Chondrocyte (in vitro differentiated cells): ENCODE results near the gene DPP8. TPM values are rescaled to one million over a fixed set of nuclear protein-coding genes. Genes with fewer than 3 reads are reported as not detected.
"Not testable (repeated sequence)": the region's sequence is repeated elsewhere in the genome, so short reads cannot be mapped to it uniquely, and the experiment has no call there.

Experiments
- DNase-seq: peaks from one replicate; pipeline ENCODE4 v3.0.0; 2021; ENCODE audit warnings: mixed read lengths, low spot score
- H3K27ac Mint-ChIP-seq: one replicate; pipeline ENCODE4 v1.8.0; 2021; ENCODE audit warnings: mild to moderate bottlenecking, moderate library complexity, mixed read lengths; ENCODE audit not compliant: unreplicated experiment
- H3K27me3 Mint-ChIP-seq: 2 replicates; pipeline ENCODE4 v1.8.0; 2021; ENCODE audit warnings: low read depth, mixed read lengths
- H3K36me3 Mint-ChIP-seq: 2 replicates; pipeline ENCODE4 v1.8.0; 2021; ENCODE audit warnings: low read depth, mixed read lengths
- H3K4me1 Mint-ChIP-seq: 2 replicates; pipeline ENCODE4 v1.8.0; 2021; ENCODE audit warnings: low read depth, mild to moderate bottlenecking, mixed read lengths
- H3K4me3 Mint-ChIP-seq: one replicate; pipeline ENCODE4 v1.8.0; 2021; ENCODE audit warnings: mild to moderate bottlenecking, moderate library complexity, mixed read lengths; ENCODE audit not compliant: unreplicated experiment
- H3K9me3 Mint-ChIP-seq: 2 replicates; pipeline ENCODE4 v1.8.0; 2021; ENCODE audit warnings: low read depth, mixed read lengths
- CTCF ChIP-seq: fragments of 200-600 bp; sonication (generic); IDR thresholded peaks from 2 replicates; pipeline ENCODE4 v1.5.0; 2021; ENCODE audit warnings: antibody characterized with exemption, mild to moderate bottlenecking, moderate library complexity
- total RNA-seq: library from RNA; stranded (reverse); gene quantifications from 3 replicates; pipeline ENCODE4 v1.2.1, GENCODE V29; 2021

Gene DPP8
- total RNA-seq, 1 donor from 2014 or later, result 31.3 TPM

DNA sequence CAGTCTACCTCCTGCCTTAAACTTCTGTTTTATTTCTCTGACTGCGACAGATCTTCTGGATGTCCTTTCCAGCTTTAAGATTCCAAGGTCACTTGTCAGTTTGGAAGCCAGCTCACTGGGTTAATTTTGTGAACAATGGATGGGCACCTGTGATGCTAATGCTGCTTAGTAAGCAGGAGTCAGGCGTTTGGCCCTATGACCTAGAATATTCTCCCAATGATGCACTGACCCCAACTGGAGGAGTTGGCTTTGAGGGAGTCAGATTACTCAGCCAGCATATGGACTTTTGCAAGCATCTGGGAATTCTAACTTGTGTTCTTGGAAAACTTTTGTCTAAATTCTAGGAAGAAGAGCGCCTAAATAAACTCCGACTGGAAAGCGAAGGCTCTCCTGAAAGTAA, 40.8 kb upstream of the DPP8 start:
- H3K4me1 Mint-ChIP-seq, result no peaks in the 10 kb centered on the region
- H3K27me3 Mint-ChIP-seq, result no peaks in the 10 kb centered on the region
- no peak overlapping the region for H3K4me3 Mint-ChIP-seq
- no peak for TF ChIP-seq CTCF
- no peak for DNase-seq
- peaks cover 39% of the 10 kb centered on the region for H3K36me3 Mint-ChIP-seq
- no peaks in the 10 kb centered on the region for H3K9me3 Mint-ChIP-seq
- no peak overlapping the region for H3K27ac Mint-ChIP-seq

DNA sequence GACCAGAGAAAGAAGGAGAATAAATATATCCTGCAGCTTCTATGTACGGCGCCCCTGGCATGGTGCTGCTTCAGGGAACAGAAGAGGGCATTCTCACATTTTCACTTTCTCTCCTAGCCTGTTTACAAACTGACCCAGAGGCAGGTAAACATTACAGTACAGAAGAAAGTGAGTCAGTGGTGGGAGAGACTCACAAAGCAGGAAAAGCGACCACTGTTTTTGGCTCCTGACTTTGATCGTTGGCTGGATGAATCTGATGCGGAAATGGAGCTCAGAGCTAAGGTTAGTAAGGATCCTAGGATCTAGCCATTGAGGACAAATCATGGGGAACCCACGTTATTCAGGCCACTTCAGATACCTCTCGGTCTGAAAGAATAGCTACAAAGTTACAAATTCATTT, 39.1 kb upstream of the DPP8 start:
- H3K9me3 Mint-ChIP-seq, result no peaks in the 10 kb centered on the region
- no peak overlapping the region for H3K27ac Mint-ChIP-seq
- no peaks in the 10 kb centered on the region for H3K27me3 Mint-ChIP-seq
- H3K36me3 Mint-ChIP-seq, result peaks cover 30% of the 10 kb centered on the region
- H3K4me3 Mint-ChIP-seq, result no peak overlapping the region
- no peak for TF ChIP-seq CTCF
- DNase-seq, result no peak
- H3K4me1 Mint-ChIP-seq, result no peaks in the 10 kb centered on the region

DNA sequence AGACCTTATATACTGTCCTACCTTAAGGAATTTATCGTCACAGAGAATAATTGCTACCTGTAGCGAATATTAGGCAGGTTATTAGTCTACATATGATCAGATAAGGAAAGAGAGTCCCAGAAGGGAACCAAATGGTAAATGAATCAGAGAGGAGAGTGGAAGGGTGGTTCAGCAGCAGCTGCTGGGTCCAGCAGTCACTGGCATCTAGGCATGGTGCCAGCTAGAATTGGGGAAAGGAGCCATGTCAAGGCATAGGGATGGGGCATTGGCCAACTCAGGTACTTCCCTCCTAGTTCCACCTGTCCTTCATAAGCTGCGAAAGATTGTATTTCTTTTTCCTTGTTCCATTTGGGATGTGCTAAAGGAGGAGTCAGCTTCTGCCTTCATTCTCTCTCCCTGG, 36.2 kb upstream of the DPP8 start:
- Mint-ChIP-seq H3K27me3 (no peaks in the 10 kb centered on the region), H3K4me1 (peaks cover 17% of the 10 kb centered on the region), H3K4me3 (no peak overlapping the region), H3K36me3 (peaks cover 22% of the 10 kb centered on the region), H3K9me3 (no peaks in the 10 kb centered on the region), H3K27ac (no peak overlapping the region)
- TF ChIP-seq CTCF, result no peak
- no peak for DNase-seq

DNA sequence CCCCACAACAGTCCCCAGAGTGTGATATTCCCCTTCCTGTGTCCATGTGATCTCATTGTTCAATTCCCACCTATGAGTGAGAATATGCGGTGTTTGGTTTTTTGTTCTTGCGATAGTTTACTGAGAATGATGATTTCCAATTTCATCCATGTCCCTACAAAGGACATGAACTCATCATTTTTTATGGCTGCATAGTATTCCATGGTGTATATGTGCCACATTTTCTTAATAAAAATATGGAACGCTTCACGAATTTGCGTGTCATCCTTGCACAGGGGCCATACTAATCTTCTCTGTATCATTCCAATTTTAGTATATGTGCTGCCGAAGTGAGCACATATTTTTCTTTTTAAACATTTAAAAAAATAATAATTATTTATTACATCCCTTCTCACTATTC, 35.4 kb upstream of the DPP8 start:
- not testable (repeated sequence) for H3K9me3 Mint-ChIP-seq, H3K27ac Mint-ChIP-seq, DNase-seq, H3K4me3 Mint-ChIP-seq, H3K27me3 Mint-ChIP-seq
- Mint-ChIP-seq H3K36me3 (peaks cover 14% of the 10 kb centered on the region), H3K4me1 (peaks cover 17% of the 10 kb centered on the region)

DNA sequence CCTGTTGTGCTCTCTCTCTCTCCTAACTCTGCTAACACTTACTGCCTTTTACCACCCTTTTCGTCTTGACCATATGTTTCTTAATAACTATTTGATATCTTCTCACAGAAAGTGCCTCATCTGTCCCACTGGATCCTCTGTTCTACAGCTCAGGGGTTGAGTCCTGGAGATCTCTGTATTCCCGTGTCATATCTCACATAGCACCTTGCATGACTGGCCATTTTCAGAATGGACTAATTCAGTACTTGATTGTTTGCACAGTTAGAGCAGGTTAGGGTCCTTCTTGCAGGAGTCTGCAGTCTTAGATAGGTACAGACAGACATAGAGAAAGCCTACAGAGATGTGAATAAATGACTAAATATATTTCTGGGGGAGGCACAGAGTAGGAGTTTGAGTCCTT, 33.7 kb upstream of the DPP8 start:
- Mint-ChIP-seq H3K4me3 (no peak overlapping the region), H3K27ac (peak overlapping the region; percentile 88), H3K4me1 (peaks cover 21% of the 10 kb centered on the region), H3K36me3 (peaks cover 5% of the 10 kb centered on the region), H3K9me3 (no peaks in the 10 kb centered on the region), H3K27me3 (no peaks in the 10 kb centered on the region)
- DNase-seq, result no peak
- no peak for TF ChIP-seq CTCF

DNA sequence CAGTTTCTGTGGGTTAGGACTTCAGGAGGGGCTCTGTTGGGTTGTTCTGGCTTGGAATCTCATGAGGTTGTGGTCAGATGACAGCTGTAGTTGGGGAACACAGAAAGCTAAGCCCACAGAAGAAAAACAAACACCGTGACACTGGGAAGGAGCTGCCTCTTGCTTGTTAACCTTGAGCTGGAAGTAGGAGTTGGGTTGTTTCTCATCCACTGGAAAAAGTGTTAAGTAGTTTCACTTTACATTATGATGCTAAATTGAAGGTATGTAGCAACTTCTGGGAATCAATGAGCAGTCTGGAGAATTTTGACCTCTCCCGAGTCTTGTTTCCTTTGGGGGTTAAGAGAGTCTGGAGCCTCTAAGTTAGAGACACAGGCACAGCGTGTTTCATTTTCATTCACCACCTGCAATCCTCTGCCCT, 33.2 kb upstream of the DPP8 start:
- Mint-ChIP-seq H3K27ac (peak overlapping the region; percentile 88), H3K4me3 (no peak overlapping the region), H3K27me3 (no peaks in the 10 kb centered on the region), H3K9me3 (no peaks in the 10 kb centered on the region), H3K36me3 (peaks cover 5% of the 10 kb centered on the region), H3K4me1 (peaks cover 21% of the 10 kb centered on the region)
- no peak for TF ChIP-seq CTCF
- no peak for DNase-seq

DNA sequence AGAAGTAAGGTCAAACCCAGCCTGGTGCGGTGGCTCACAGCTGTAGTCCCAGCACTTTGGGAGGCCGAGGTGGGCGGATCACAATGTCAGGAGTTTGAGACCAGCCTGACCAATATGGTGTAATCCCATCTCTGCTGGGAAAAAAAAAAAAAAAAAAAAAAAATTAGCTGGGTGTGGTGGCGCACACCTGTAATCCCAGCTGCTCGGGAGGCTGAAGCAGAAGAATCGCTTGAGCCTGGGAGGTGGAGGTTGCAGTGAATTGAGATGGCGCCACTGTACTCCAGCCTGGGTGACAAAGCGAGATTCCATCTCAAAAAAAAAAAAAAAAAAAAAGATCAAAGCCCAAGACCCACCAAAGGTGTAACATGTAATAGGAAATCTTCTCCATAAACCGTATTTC, 31.8 kb upstream of the DPP8 start:
- H3K9me3 Mint-ChIP-seq, H3K27me3 Mint-ChIP-seq, DNase-seq, H3K4me3 Mint-ChIP-seq, H3K36me3 Mint-ChIP-seq, H3K27ac Mint-ChIP-seq: not testable (repeated sequence)
- H3K4me1 Mint-ChIP-seq, result peaks cover 21% of the 10 kb centered on the region
